Glomerular endothelial cell (primary cell): ENCODE data around the gene OCRL. TPM values are rescaled to one million over a fixed set of nuclear protein-coding genes. Genes with fewer than 3 reads are reported as not detected.

Experiments used
- DNase-seq: peaks from one replicate; pipeline ENCODE4 v3.0.0-alpha.2; 2011; ENCODE audit warnings: low read depth, low spot score; ENCODE audit errors: extremely low read depth
- total RNA-seq: library from RNA; depleted of rRNA; stranded (reverse); fragments of >200 nt; gene quantifications from 2 replicates; pipeline ENCODE4 v1.2.3, GENCODE V29; 2015

The OCRL gene
- total RNA-seq, 1 donor from 2014 or later, result 20.3 TPM

DNA sequence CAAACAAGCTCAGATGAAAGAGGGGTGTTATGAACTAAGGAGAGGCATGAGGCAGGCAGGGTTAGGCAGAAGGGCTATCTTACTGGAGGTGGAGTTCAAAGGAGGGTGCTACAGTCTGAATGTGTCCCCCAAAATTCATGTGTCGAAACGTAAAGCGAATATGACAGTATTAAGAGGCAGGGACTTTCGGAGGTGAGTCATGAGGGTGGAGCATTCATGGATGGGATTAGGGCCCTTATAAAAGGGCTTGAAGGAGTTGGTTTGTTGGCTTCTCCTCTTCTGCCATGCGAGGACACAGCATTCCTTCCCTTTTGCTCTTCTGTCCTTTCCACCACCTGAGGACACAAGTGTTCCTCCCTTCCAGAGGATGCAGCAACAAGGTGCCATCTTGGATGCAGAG, 91.8 kb downstream of the OCRL start:
- DNase-seq, result no peak

DNA sequence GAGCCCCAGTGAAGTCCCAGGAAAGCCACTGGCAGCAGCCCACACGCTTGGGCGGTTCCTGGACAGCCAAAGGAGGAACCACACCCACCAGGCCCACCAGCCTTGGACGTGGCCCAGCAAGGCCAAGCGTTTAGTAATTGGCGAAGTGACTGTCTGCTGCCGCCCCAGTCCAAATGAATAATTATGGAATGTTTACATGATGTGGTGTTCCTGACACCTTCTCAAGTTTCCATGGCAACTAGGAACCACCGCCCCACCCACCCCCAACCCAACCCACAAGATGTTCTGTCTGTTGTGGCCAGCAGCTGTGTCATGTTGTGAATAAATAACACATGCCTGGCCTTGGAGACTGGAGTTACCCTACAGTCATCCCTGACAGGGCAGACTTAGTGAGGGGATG, 92.4 kb downstream of the OCRL start:
- DNase-seq, result no peak

DNA sequence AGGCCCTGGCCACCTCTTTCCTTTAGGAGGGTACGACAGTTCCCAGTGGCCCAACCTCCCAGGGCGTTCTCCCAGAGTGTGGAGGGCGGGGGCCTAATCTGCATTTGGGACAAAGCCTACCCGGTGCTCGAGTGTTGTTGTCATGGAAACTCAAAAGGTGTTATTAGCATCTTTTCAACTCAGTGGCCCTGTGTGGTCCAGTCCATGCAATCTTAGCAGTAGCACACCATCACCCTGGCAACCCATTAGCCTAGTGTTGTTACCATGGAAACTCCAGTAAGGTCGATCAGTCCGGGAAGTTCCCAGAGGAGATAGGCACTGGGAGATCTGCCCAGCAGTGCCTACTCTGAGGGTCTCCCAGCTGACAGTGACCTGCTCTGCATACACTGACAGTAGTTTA, 94.5 kb downstream of the OCRL start:
- DNase-seq, result no peak

DNA sequence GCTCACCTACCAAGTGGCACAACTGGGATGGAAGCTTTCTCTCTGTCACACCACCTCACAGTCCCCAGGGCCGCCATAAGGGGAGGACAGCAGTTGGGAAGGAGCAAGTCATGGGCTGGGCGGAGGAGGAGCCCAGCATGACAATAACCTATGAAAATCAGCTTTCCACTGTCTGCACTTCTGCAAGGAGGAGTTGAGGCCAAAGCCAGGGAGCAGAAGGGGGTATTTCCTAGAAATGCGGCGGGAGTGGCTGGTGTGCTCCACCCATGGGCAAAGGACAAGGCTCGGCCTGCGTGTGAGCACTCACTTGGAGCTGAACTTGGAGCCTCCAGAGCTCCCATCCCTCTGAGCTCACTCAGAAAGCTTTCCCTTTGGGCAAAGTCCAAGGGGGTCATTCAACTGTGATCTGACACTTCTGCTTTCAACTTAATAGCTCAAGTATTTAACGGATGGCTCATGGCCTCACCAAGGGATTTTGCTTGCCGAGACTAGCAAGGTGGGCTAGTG, 96.2 kb downstream of the OCRL start:
- DNase-seq, result no peak

DNA sequence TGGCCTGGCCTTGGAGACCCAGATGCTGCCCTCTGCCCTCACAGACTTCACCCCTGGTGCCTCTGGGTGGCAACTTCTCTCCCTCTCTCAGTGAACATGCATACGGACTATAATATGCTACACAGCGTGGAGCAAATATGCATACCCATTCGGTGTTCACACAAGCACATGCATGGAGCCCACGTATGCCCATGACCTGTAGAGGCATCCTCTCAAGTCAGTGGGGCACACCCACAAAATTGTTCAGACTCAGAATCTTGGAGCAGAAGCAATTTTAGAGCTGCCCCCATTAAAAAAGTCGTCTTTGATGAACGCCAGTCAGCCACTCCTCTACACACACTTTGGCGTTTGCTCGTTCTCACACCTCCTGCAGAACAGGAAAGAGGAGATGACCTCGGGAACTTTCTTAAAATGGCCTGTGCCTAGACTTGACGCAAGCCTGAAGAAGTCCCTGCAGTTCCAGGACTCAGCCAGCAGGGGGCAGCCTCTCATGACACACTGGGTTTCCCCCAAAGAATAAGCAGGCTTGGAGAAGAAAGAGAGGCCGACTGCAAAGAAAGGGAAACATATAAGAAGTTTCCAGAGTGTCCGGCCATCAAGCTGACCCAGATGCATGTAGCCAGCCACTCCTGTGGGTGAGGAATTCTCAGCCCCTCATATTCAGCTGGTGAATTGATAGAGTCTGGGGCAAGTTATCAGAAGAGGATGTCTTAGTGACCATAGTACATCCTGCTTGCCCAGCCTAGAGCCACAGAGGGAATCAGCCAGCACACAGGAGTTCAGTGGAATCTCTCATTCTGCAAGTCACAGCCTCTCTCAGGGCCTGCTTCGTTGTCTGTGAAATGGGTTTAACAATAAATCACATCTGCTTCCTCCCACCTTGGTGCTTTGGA, 97.4 kb downstream of the OCRL start:
- DNase-seq, result no peak

DNA sequence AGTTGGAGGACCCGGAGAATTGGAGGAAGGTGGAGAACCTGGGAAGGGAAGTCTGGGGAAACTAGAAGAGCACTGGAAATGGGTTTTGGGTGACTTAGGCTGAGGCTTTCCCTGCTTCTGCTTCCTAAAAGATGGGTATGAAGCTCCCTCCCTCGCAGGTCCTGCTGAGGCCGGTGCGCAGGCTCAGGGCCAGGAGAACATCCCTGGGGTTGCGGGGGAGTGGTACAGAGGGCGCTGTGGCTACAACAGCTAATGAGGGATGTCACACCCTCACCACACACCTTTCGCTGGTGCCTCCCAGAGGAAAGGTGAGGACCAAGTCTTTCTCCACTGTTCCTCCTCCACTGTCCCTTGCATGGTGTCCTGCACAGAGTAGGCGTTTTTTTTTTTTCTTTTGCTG, 98.9 kb downstream of the OCRL start:
- DNase-seq, result no peak

DNA sequence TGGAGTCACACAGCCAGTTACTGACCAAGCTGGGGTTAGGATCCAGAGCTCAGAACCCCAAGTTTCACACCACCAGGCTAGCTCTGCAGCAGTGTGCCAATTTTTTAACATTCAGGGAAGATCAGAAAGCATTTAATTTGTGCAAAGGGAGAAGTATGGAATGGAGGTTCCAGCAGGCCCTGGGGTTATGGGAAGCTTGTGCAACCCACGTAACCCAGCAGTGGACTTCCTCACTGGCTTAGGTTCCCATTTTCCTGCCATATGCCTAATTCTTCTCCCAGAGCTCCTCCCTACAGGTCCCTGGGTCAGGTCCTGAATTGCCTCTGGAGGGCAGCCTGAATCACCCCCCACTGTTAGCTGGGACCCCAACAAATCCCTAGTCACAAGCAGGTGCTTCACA, 100.7 kb downstream of the OCRL start:
- DNase-seq, result no peak

DNA sequence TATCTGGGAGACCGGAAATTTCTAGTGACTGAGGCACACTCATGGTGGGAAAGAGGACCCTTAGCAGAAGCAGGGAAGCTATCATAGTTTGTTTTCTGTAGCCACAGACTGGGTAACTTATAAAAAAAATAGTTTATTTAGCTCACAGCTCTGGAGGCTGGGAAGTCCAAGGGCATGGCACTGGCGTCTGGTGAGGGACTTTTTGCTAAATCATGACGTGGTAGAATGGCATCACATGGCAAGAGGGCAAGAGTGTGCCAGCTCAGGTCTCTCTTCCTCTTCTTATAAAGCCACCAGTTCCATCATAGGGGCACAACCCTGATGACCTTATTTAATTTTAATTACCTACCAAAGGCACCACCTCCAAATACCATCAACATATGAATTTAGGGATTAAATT, 101.4 kb downstream of the OCRL start:
- no peak for DNase-seq

DNA sequence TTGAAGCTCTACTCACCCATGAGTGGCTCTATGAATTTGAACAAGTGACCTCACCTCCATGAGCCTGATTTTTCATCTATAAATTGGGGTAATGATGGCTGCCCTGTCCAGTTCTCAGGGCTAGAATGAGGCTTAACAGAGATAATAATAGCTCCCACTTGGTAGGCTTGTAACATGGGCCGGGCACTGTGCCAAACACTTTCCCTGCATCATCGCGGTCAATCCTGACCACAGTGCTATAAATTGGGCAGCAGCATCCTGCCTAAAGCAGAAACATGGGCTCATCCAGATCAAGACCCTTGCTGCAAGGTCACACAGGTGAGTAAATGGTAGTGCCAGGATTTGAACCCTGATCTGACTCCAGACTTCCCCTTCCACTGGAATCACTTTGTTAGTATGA, 101.9 kb downstream of the OCRL start:
- no peak for DNase-seq

Other genes starting within 250 kb of the OCRL start
- gene SMARCA1, start 16.8 kb upstream of the OCRL start, total RNA-seq, result 35.2 and 48.2 TPM in 2 replicates
- gene APLN, start 114.7 kb downstream of the OCRL start, total RNA-seq, result 1,464 and 1,492 TPM in 2 replicates
- gene XPNPEP2, start 198.7 kb downstream of the OCRL start, total RNA-seq, result not detected in 2 replicates
- gene SASH3, start 239.7 kb downstream of the OCRL start, total RNA-seq, result not detected in 2 replicates